ENCODE data around the gene DSCAML1. TPM values are rescaled to one million over a fixed set of nuclear protein-coding genes. Genes with fewer than 3 reads are reported as not detected.

The DSCAML1 gene
- total and polyA plus RNA-seq, 2 of the 8 experiments (the other 6 are each of a cell fraction or from before 2014, with no cell fraction given): 0.19 to 0.24 TPM

DNA sequence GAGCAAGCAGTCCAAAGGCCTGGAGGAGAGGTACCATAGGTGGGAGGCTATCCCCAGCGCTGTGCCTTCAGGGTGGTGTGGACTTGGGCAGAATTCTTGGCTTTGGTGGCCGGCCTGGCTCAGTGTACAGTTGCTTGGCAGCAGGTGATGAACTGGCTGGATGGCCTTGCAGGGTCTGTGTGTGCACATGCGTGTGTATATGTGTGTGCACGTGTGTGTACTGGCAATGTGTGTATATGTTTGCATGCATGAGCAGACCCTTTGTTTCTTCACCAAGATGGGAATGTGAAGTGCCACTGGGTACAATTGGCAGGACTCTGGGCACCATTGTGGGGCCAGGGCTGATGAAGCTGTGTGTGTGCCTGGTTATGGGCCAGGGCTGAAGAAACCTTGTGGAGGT, 416.3 kb downstream of the DSCAML1 start:
- FAIRE-seq (no peak), DNase-seq (ENCODE audit: low read depth in 1 of 2, low spot score in 2 of 2) (no peak)
- Histone ChIP-seq H3K79me2 (ENCODE audit: control insufficient read depth in 1 of 2, insufficient read depth in 2 of 2, low read length in 2 of 2) (no peaks in the 10 kb centered on the region), H3K4ac (replicated peaks; ENCODE audit: insufficient read length, low read depth, low read length) (no peak overlapping the region), H3K79me1 (ENCODE audit: low read depth, low read length) (no peaks in the 10 kb centered on the region; the same call in 1 of the 2 replicates), H4K20me1 (replicated peaks in 1 of 2; ENCODE audit: control insufficient read depth in 1 of 2, insufficient read depth in 2 of 2, low read length in 2 of 2) (peaks cover 0 to 2% of the 10 kb centered on the region in 2 experiments), H2BK15ac (ENCODE audit: low read length) (no peak overlapping the region), H3K4me3 (ENCODE audit: extremely low read depth in 1 of 4, insufficient read depth in 2 of 4, low read depth in 3 of 4, low read length in 4 of 4) (no peak overlapping the region), H4K91ac (replicated peaks; ENCODE audit: insufficient read length, low read length) (no peak overlapping the region), H3K4me1 (replicated peaks in 1 of 4; ENCODE audit: control insufficient read depth in 3 of 4, insufficient read depth in 4 of 4, low read length in 3 of 4) (peaks cover 0 to 3% (median 0%) of the 10 kb centered on the region in 4 experiments; a peak in 3 of 7 replicates), H2BK5ac (ENCODE audit: low read depth, low read length) (no peak overlapping the region), H3K36me3 (ENCODE audit: control insufficient read depth in 2 of 4, insufficient read depth in 4 of 4, low read length in 3 of 4) (peaks cover 0 to 22% (median 2%) of the 10 kb centered on the region in 4 experiments; a peak in 3 of 8 replicates), H3K23me2 (ENCODE audit: low read depth, low read length) (no peaks in the 10 kb centered on the region), H2BK12ac (ENCODE audit: low read depth, low read length) (no peak overlapping the region), H3K56ac (replicated peaks; ENCODE audit: insufficient read length, low read depth, low read length) (no peak overlapping the region), H2BK20ac (ENCODE audit: low read length) (no peak overlapping the region), H4K8ac (ENCODE audit: extremely low read depth, insufficient read depth, low read length) (no peak overlapping the region), H3K9ac (replicated peaks in 1 of 4; ENCODE audit: extremely low read depth in 1 of 4, low read depth in 3 of 4, low read length in 3 of 4) (no peak overlapping the region), H3K18ac (ENCODE audit: extremely low read depth, low read length) (no peak overlapping the region), H3K14ac (ENCODE audit: insufficient read length) (no peak overlapping the region), H2BK120ac (replicated peaks; ENCODE audit: low read depth, low read length) (no peak overlapping the region), H2AK5ac (ENCODE audit: low read depth, low read length) (no peak overlapping the region), H3K27ac (ENCODE audit: low read depth, low read length) (no peak overlapping the region), H2AFZ (ENCODE audit: low read length) (no peak overlapping the region), H3K23ac (ENCODE audit: insufficient read length) (no peak overlapping the region), H3K27me3 (replicated peaks in 1 of 4; ENCODE audit: control insufficient read depth in 3 of 4, extremely low read depth in 1 of 4, insufficient read depth in 3 of 4, low read length in 3 of 4) (no peaks in the 10 kb centered on the region), H3K4me2 (ENCODE audit: insufficient read depth in 1 of 2, low read depth in 2 of 2, low read length in 2 of 2) (no peak overlapping the region), H3K9me3 (ENCODE audit: insufficient read depth in 2 of 2, low read depth in 1 of 2, low read length in 1 of 2) (no peaks in the 10 kb centered on the region), H4K5ac (ENCODE audit: insufficient read length, low read depth, low read length) (no peak overlapping the region)
- ChIA-PET POLR2A (ENCODE audit: partially characterized antibody) (no interaction called here), CTCF (ENCODE audit: partially characterized antibody) (interaction anchor here (0.7 to 2.3 kb wide), 5 partner anchors 11 to 437 kb away, joined by 3 to 8 read pairs (median 4); no protein-coding TSS in a partner anchor)
- 93% methylated on average over 4 of the region's 4 CpGs; no CpG with 5 or more reads in 1 of the 2 experiments for WGBS, 2 experiments (ENCODE audit: extremely low coverage in 1 of 2, insufficient coverage in 1 of 2, insufficient read length in 1 of 2, insufficient replicate concordance in 2 of 2, low coverage in 1 of 2, low lambda C conversion rate in 2 of 2, missing lambda C conversion rate in 1 of 2)
- TF ChIP-seq POLR2AphosphoS5 (IDR thresholded peaks at IDR 0.05; ENCODE audit: low read depth, low read length) (no peak), SP4 (IDR thresholded peaks at IDR 0.05; ENCODE audit: low read length) (no peak), SP2 (IDR thresholded peaks at IDR 0.05; ENCODE audit: low read length) (no peak), CBX5 (IDR thresholded peaks at IDR 0.05; ENCODE audit: low read depth, low read length) (no peak), TAF1 (IDR thresholded peaks at IDR 0.05; ENCODE audit: low read depth, low read length) (no peak), JUND (IDR thresholded peaks at IDR 0.05; ENCODE audit: low read length) (no peak), MAFK (IDR thresholded peaks at IDR 0.05; ENCODE audit: low read depth, low read length) (no peak), RFX5 (IDR thresholded peaks at IDR 0.05; ENCODE audit: borderline replicate concordance, low read depth, low read length) (no peak), NANOG (IDR thresholded peaks at IDR 0.05; ENCODE audit: insufficient read depth, low read depth, low read length, poor library complexity, severe bottlenecking) (no peak), TCF12 (IDR thresholded peaks at IDR 0.05; ENCODE audit: low read depth, low read length) (no peak), EZH2 (IDR thresholded peaks at IDR 0.05; ENCODE audit: low read depth, low read length, severe bottlenecking) (no peak), BACH1 (IDR thresholded peaks at IDR 0.05; ENCODE audit: low read length) (no peak)
- TF ChIP-seq, protein P1, sequence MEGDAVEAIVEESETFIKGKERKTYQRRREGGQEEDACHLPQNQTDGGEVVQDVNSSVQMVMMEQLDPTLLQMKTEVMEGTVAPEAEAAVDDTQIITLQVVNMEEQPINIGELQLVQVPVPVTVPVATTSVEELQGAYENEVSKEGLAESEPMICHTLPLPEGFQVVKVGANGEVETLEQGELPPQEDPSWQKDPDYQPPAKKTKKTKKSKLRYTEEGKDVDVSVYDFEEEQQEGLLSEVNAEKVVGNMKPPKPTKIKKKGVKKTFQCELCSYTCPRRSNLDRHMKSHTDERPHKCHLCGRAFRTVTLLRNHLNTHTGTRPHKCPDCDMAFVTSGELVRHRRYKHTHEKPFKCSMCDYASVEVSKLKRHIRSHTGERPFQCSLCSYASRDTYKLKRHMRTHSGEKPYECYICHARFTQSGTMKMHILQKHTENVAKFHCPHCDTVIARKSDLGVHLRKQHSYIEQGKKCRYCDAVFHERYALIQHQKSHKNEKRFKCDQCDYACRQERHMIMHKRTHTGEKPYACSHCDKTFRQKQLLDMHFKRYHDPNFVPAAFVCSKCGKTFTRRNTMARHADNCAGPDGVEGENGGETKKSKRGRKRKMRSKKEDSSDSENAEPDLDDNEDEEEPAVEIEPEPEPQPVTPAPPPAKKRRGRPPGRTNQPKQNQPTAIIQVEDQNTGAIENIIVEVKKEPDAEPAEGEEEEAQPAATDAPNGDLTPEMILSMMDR (IDR thresholded peaks at IDR 0.05; ENCODE audit: control extremely low read depth in 1 of 3, insufficient read depth in 1 of 3, low read depth in 1 of 3, low read length in 3 of 3): no peak

Data from H1 (cell line).